NK-92 (cell line): ENCODE results near the gene FKBP6.
"Not testable (repeated sequence)": the region's sequence is repeated elsewhere in the genome, so short reads cannot be mapped to it uniquely, and the experiment has no call there.

Source experiments
- DNase-seq: peaks from one replicate; lab custom pipeline; 2025; ENCODE audit not compliant: unreplicated experiment; lab: John Stamatoyannopoulos, UW

FKBP6 gene

DNA sequence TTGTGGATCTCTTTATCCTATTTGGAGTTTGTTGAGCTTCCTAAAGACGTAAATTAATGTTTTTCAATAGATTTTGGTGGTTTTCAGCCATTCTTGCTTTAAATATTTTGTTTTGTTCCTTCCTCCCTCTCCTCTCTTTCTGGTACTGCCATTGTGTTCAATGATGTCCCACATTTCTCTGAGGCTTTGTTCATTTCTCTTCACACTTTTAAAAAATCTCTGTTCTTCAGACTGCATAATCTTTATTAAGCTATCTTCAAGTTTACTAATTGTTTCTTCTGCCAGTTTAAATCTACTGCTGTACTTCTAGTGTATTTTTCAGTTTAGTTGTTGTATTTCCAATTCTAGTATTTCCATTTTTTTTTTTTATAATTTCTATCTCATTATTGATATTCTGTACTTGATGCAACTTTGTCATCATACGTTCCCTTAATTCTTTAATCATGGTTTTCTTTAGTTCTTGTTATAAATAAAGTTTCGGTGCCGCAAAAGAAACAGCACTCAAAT, 60.0 kb downstream of the FKBP6 start:
- DNase-seq, result no peak

DNA sequence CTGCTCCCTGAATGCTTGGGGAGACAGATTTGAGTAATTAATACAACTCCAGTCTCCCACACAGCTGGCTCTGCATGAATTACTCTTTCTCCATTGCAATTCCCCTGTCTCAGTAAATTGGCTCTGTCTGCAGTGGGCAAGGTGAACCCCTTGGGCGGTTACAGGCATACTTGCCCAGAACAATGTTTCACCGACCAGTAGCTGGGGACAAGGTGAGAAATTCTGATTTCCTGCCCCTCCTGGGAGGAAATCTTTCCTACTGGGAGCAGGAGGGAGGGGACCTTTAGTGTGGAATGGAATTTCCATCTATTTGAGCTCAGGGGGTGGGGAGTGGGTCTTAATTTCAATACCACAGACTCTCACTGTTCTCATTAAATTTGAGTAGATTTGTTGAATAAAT, 63.4 kb downstream of the FKBP6 start:
- DNase-seq, result no peak

DNA sequence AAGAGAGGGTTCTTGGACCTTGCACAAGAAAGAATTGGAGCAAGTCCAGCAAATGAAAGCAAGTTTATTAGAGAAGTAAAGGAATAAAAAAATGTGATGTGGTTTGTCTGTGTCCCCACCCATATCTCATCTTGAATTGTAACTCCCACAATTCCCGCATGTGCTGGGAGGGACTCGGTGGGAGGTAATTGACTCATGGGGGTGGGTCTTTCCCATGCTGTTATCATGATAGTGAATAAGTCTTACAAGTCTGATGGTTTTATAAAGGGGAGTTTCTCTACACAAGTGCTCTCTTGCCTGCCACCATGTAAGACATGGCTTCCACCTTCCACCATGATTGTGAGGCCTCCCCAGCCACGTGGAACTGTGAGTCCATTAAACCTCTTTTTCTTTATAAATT, 66.5 kb downstream of the FKBP6 start:
- DNase-seq, result no peak

DNA sequence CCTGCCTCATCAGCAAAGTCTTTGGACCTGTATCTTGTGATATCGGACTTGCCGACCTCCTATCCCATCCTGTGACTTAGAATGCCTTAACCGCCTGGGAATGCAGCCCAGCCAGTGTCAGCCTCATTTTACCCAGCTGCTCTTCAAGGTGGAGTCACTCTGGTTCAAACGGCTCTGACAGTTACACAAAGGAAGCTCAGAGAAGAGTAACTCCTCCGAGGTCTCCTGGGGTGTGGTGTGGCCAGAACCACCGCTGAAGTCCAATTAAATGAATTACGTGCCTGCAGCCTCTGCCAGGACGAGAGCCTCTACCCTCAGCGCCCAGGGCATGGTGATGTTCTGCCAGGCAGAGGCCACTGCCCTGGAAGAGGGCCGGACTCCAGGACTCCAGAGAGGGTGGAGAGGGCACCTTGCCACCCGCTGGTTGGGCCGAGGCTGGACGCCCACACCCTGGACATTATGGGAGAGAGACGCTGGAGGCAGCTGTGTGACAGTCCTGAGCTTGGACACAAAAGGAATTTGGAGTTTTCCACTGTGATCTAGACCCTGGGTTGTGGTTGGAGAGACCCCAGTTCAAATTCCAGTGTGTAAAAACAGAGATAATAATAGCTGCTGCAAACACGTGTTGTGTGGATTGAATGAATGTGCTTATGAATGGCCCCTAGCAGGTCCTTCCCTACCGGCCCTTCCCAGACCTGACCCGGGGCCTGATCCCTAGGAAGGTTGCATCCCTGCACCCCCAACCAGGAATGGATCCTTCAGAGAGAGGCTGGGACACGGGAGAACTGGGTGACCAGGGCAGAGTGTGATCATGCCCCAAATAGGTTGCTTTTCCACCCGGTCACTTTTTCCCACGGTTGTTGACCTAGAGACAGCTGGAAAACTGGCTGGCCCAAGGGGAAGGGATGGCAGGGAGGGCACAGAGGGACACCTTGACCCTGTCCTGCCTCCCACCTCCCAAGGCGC, 67.9 kb downstream of the FKBP6 start:
- no peak for DNase-seq

DNA sequence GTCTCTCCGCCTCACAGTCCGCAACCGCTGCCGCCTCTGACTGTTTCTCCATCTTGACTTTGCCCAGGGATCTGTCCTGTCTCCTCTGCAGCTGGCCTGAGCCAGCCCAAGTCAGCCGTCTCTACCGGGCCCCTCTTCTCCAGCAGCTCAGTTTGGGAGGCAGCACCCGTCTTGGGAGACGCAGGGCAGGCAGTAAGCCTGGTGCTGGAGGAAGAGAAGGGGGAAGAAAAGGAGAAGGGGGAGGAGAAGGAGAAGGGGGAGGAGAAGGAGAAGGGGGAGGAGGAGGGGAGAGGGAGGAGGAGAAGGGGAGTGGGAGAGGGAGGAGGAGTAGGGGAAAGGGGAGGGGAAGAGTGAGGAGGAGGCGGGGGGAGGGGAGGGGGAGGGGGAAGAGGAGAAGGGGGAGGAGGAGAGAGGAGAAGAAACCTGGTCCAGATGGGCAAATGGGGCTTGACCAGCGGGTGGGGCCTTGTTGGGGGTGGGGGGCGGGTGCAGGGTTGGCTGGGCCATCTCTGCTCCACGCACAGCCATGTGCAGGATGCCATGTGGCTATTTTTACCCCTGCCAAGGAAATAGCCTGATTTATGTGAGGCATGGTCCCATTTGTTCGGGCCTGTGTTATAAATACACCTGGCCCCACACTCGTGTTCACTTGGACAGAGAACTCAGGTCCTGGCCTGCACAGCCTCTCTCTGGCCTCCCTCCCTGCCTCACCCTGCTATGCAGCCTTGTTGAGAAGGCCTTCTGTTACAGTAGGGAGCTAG, 69.7 kb downstream of the FKBP6 start:
- DNase-seq, result no peak

DNA sequence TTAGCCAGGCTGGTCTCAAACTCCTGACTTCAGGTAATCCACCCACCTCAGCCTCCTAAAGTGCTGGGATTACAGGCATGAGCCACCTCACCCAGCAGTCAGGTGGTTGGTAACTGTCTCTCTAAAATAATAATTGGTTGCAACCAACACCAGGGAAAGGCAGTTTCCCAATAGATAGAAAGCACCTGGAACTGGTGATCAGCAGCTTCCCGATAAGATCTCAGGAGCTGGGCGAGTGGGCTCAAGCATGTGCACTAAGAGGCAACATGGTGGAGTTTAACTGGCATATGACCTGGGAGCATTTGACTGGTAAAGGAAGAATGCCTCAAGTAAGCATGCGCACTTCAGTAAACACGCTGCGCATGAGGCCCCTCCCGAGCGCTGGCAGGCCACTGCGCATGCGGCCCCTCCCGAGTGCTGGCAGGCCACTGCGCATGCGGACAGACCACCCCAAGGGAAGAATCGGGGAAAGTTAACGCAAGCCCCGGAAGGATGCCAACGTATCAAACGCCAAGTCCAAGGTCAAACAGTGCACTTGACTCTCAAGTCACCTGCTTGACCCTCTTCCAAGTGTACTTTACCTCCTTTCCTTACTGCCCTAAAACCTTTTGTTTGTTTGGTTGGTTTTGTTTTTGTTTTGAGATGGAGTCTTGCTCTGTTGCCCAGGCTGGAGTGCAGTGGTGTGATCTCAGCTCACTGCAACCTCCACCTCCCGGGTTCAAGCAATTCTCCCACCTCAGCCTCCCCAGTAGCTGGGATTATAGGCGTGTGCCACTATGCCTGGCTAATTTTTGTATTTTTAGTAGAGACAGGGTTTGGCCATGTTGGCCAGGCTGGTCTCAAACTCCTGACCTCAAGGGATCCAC, 71.5 kb downstream of the FKBP6 start:
- not testable (repeated sequence) for DNase-seq

DNA sequence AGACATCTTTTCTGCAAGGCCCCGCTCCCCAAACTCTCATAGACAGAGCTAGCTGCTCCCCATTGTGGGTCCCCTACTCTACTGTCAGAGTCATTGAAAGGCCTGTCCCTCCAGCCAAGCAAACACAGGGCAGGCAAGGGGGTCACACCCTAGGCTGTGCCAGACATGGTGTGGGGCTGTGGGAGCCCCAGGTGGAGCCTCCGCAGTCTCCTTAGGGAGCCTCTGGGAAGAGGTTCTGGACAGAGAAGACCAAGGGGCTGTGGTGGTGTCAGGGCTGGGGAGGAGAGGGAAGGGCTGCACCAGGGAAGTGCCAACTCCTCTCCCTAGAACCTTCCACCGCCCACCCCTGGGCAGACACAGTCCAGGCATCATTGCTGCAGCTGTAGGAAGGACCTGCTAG, 76.9 kb downstream of the FKBP6 start:
- not testable (repeated sequence) for DNase-seq
